ENCODE results near the gene JAK1.
A peak's percentile ranks its signal among the peaks of the same experiment; 100 is the strongest.

Gene JAK1

GRCh38 chr1:64892576-64893573 is 73.5 kb downstream of the JAK1 start:
- in situ Hi-C loops (cut with MboI; ENCODE audit: low sequenced_read_pairs, unreplicated experiment) = loop anchor here (10.0 kb wide), 1 partner anchor 72 kb away; the partner anchor contains the start of gene JAK1
- TF ChIP-seq CTCF (IDR thresholded peaks at IDR 0.05; ENCODE audit: borderline replicate concordance, control extremely low read depth, extremely low read depth, insufficient read depth, missing control alignments) = no peak
- peak; percentile 13 for DNase-seq (ENCODE audit: low spot score)

- no peak for DNase-seq (ENCODE audit: low spot score)
- TF ChIP-seq CTCF (IDR thresholded peaks at IDR 0.05; ENCODE audit: borderline replicate concordance, control extremely low read depth, extremely low read depth, insufficient read depth, missing control alignments) = no peak
- in situ Hi-C loops (cut with MboI; ENCODE audit: low sequenced_read_pairs, unreplicated experiment) = loop anchor here (10.0 kb wide), 1 partner anchor 73 kb away; the partner anchor contains the start of gene JAK1
Observed at GRCh38 chr1:64891448-64891825, 74.9 kb downstream of the JAK1 start.

GRCh38 chr1:64890699-64891447 is 75.5 kb downstream of the JAK1 start:
- in situ Hi-C loops (cut with MboI; ENCODE audit: low sequenced_read_pairs, unreplicated experiment) = loop anchor here (10.0 kb wide), 1 partner anchor 74 kb away; the partner anchor contains the start of gene JAK1
- no peak for DNase-seq (ENCODE audit: low spot score)
- TF ChIP-seq CTCF (IDR thresholded peaks at IDR 0.05; ENCODE audit: borderline replicate concordance, control extremely low read depth, extremely low read depth, insufficient read depth, missing control alignments) = no peak

GRCh38 chr1:64887689-64888217 is 78.6 kb downstream of the JAK1 start:
- in situ Hi-C loops (cut with MboI; ENCODE audit: low sequenced_read_pairs, unreplicated experiment) = no loop called here
- no peak for TF ChIP-seq CTCF (IDR thresholded peaks at IDR 0.05; ENCODE audit: borderline replicate concordance, control extremely low read depth, extremely low read depth, insufficient read depth, missing control alignments)
- no peak for DNase-seq (ENCODE audit: low spot score)

- in situ Hi-C loops (cut with MboI; ENCODE audit: low sequenced_read_pairs, unreplicated experiment) = no loop called here
- TF ChIP-seq CTCF (IDR thresholded peaks at IDR 0.05; ENCODE audit: borderline replicate concordance, control extremely low read depth, extremely low read depth, insufficient read depth, missing control alignments) = no peak
- DNase-seq (ENCODE audit: low spot score) = no peak
Observed at GRCh38 chr1:64886877-64887276, 79.5 kb downstream of the JAK1 start.

GRCh38 chr1:64885648-64886047 is 80.7 kb downstream of the JAK1 start:
- in situ Hi-C loops (cut with MboI; ENCODE audit: low sequenced_read_pairs, unreplicated experiment) = no loop called here
- no peak for TF ChIP-seq CTCF (IDR thresholded peaks at IDR 0.05; ENCODE audit: borderline replicate concordance, control extremely low read depth, extremely low read depth, insufficient read depth, missing control alignments)
- DNase-seq (ENCODE audit: low spot score) = no peak

Data from GM13976 (cell line).